ENCODE measurements around the gene TMC4. TPM values are rescaled to one million over a fixed set of nuclear protein-coding genes. Genes with fewer than 3 reads are reported as not detected.
A peak's percentile ranks its signal among the peaks of the same experiment; 100 is the strongest.

TMC4 gene
- total RNA-seq, 1 donor from 2014 or later, result not detected

- H3K36me3 Mint-ChIP-seq (ENCODE audit: unreplicated experiment), result peaks cover 4% of the 10 kb centered on the region
- no peak overlapping the region for H3K27ac Mint-ChIP-seq (ENCODE audit: unreplicated experiment)
- DNase-seq, result no peak
- TF ChIP-seq, protein P1, sequence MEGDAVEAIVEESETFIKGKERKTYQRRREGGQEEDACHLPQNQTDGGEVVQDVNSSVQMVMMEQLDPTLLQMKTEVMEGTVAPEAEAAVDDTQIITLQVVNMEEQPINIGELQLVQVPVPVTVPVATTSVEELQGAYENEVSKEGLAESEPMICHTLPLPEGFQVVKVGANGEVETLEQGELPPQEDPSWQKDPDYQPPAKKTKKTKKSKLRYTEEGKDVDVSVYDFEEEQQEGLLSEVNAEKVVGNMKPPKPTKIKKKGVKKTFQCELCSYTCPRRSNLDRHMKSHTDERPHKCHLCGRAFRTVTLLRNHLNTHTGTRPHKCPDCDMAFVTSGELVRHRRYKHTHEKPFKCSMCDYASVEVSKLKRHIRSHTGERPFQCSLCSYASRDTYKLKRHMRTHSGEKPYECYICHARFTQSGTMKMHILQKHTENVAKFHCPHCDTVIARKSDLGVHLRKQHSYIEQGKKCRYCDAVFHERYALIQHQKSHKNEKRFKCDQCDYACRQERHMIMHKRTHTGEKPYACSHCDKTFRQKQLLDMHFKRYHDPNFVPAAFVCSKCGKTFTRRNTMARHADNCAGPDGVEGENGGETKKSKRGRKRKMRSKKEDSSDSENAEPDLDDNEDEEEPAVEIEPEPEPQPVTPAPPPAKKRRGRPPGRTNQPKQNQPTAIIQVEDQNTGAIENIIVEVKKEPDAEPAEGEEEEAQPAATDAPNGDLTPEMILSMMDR (IDR thresholded peaks at IDR 0.05; ENCODE audit: partially characterized antibody, unreplicated experiment), result no peak
- H3K9me3 Mint-ChIP-seq (ENCODE audit: unreplicated experiment), result peaks cover 8% of the 10 kb centered on the region
- H3K4me1 Mint-ChIP-seq (ENCODE audit: low read depth, unreplicated experiment), result no peaks in the 10 kb centered on the region
- H3K4me3 Mint-ChIP-seq (ENCODE audit: unreplicated experiment), result peak overlapping the region; percentile 2
- peaks cover 6% of the 10 kb centered on the region for H3K27me3 Mint-ChIP-seq (ENCODE audit: unreplicated experiment)
These were observed 21.5 kb downstream of the TMC4 start for GRCh38 chr19:54151362-54152035.

GRCh38 chr19:54149021-54149812 lies 23.7 kb downstream of the TMC4 start:
- TF ChIP-seq, protein P1 (IDR thresholded peaks at IDR 0.05; ENCODE audit: partially characterized antibody, unreplicated experiment), result no peak
- H3K27me3 Mint-ChIP-seq (ENCODE audit: unreplicated experiment), result peaks cover 6% of the 10 kb centered on the region
- no peak for DNase-seq
- no peaks in the 10 kb centered on the region for H3K4me1 Mint-ChIP-seq (ENCODE audit: low read depth, unreplicated experiment)
- peaks cover 4% of the 10 kb centered on the region for H3K36me3 Mint-ChIP-seq (ENCODE audit: unreplicated experiment)
- peak overlapping the region; percentile 38 for H3K27ac Mint-ChIP-seq (ENCODE audit: unreplicated experiment)
- H3K9me3 Mint-ChIP-seq (ENCODE audit: unreplicated experiment), result peaks cover 7% of the 10 kb centered on the region
- no peak overlapping the region for H3K4me3 Mint-ChIP-seq (ENCODE audit: unreplicated experiment)

GRCh38 chr19:54148158-54148557 lies 24.8 kb downstream of the TMC4 start:
- no peak overlapping the region for H3K4me3 Mint-ChIP-seq (ENCODE audit: unreplicated experiment)
- no peak overlapping the region for H3K27ac Mint-ChIP-seq (ENCODE audit: unreplicated experiment)
- H3K27me3 Mint-ChIP-seq (ENCODE audit: unreplicated experiment), result peaks cover 3% of the 10 kb centered on the region
- peaks cover under 1% of the 10 kb centered on the region for H3K36me3 Mint-ChIP-seq (ENCODE audit: unreplicated experiment)
- H3K4me1 Mint-ChIP-seq (ENCODE audit: low read depth, unreplicated experiment), result no peaks in the 10 kb centered on the region
- TF ChIP-seq, protein P1 (IDR thresholded peaks at IDR 0.05; ENCODE audit: partially characterized antibody, unreplicated experiment), result no peak
- peaks cover 4% of the 10 kb centered on the region for H3K9me3 Mint-ChIP-seq (ENCODE audit: unreplicated experiment)
- DNase-seq, result no peak

DNA sequence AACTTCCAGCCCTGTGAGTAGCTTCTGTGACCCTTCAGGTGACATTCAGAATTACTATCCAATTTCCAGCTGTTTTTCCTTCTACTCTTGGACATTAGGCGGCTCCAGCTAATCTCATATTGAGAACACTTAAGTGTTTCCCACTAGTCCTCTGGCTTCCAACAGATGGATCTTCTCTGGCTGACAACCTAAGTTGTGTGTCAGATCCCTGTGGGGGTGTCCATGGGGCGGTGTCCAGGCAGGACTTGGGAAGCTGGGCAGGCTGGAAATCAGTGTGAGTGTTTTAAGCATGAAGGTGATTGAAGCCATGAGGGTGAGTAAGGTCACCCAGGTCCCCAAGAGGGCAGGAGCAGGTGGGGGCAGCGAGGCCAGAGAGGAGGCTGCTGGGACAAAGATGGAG lies 25.3 kb downstream of the TMC4 start:
- TF ChIP-seq, protein P1 (IDR thresholded peaks at IDR 0.05; ENCODE audit: partially characterized antibody, unreplicated experiment), result no peak
- Mint-ChIP-seq H3K36me3 (ENCODE audit: unreplicated experiment) (no peaks in the 10 kb centered on the region), H3K9me3 (ENCODE audit: unreplicated experiment) (peaks cover 4% of the 10 kb centered on the region), H3K27me3 (ENCODE audit: unreplicated experiment) (peaks cover 3% of the 10 kb centered on the region), H3K27ac (ENCODE audit: unreplicated experiment) (no peak overlapping the region), H3K4me1 (ENCODE audit: low read depth, unreplicated experiment) (no peaks in the 10 kb centered on the region), H3K4me3 (ENCODE audit: unreplicated experiment) (no peak overlapping the region)
- DNase-seq, result no peak

Data from glutamatergic neuron (in vitro differentiated cells).